GM10248 (cell line): ENCODE data around the gene LOXL1.
"Not testable (repeated sequence)": the region's sequence is repeated elsewhere in the genome, so short reads cannot be mapped to it uniquely, and the experiment has no call there.

ENCODE experiments used
- CTCF ChIA-PET: fragments of 300-600 bp; sonication (Branson Sonifier 250); formaldehyde crosslinking; extraction: SDS; loops from one replicate; lab custom pipeline; 2021; ENCODE audit warnings: antibody characterized with exemption; lab: Yijun Ruan, JAX
- POLR2A ChIA-PET: fragments of 350-650 bp; sonication (Branson Sonifier 250); formaldehyde crosslinking; extraction: SDS; loops from one replicate; lab custom pipeline; 2020; ENCODE audit warnings: antibody characterized with exemption; lab: Yijun Ruan, JAX
- DNase-seq: peaks from one replicate; pipeline ENCODE4 v3.0.0; 2012; ENCODE audit errors: extremely low spot score
- CTCF ChIP-seq: IDR thresholded peaks from 2 replicates; pipeline ENCODE4 v1.5.1; 2012; ENCODE audit warnings: mild to moderate bottlenecking, low read depth; ENCODE audit errors: extremely low read depth, missing control alignments, control extremely low read depth

The LOXL1 gene

GRCh38 chr15:73972984-73973682 is 46.9 kb downstream of the LOXL1 start:
- peak; percentile 90 for TF ChIP-seq CTCF
- ChIA-PET CTCF (interaction anchor here (0.6 to 12.6 kb wide), 38 partner anchors 8 to 1301 kb away, joined by 3 to 162 read pairs (median 6); partner anchors contain the start of genes PML and STOML1), POLR2A (interaction anchor here (0.6 kb wide), 1 partner anchor 21 kb away, joined by 4 read pairs; the partner anchor contains the start of gene PML)
- DNase-seq = peak; percentile 86

GRCh38 chr15:73973683-73974200 is 47.5 kb downstream of the LOXL1 start:
- DNase-seq, POLR2A ChIA-PET: not testable (repeated sequence)
- CTCF ChIA-PET = interaction anchor here (0.8 to 12.6 kb wide), 16 partner anchors 8 to 347 kb away, joined by 3 to 162 read pairs (median 8); partner anchors contain the start of genes PML and STOML1

- not testable (repeated sequence) for DNase-seq
- ChIA-PET POLR2A (interaction anchor here (0.7 kb wide), 1 partner anchor 151 kb away, joined by 4 read pairs; no protein-coding TSS in a partner anchor), CTCF (interaction anchor here (0.9 to 12.6 kb wide), 7 partner anchors 11 to 345 kb away, joined by 3 to 162 read pairs (median 15); partner anchors contain the start of genes PML and STOML1)
Observed at GRCh38 chr15:73975440-73976125, 49.3 kb downstream of the LOXL1 start.

GRCh38 chr15:73978896-73979295 is 52.6 kb downstream of the LOXL1 start:
- DNase-seq = no peak
- ChIA-PET CTCF (interaction anchor here (0.7 to 12.6 kb wide), 3 partner anchors 9 to 13 kb away, joined by 3 to 162 read pairs (median 4); partner anchors contain the start of genes PML and STOML1), POLR2A (interaction anchor here (0.7 kb wide), 1 partner anchor 21 kb away, joined by 10 read pairs; no protein-coding TSS in a partner anchor)
- TF ChIP-seq CTCF = no peak

- DNase-seq = no peak
- POLR2A ChIA-PET = interaction anchor here (0.7 kb wide), 1 partner anchor 21 kb away, joined by 10 read pairs; no protein-coding TSS in a partner anchor
- CTCF ChIA-PET = interaction anchor here (1.4 to 12.6 kb wide), 2 partner anchors 9 to 12 kb away, joined by 4 to 162 read pairs; partner anchors contain the start of genes PML and STOML1
- TF ChIP-seq CTCF = no peak
Observed at GRCh38 chr15:73979636-73980035, 53.4 kb downstream of the LOXL1 start.

- CTCF ChIA-PET = interaction anchor here (1.6 to 3.5 kb wide), 3 partner anchors 9 to 18 kb away, joined by 5 to 17 read pairs (median 6); partner anchors contain the start of gene PML
- DNase-seq = no peak
- POLR2A ChIA-PET = no interaction called here
Observed at GRCh38 chr15:73981761-73982221, 55.5 kb downstream of the LOXL1 start.

More at GRCh38 chr15:73981761-73982221, 55.5 kb downstream of the LOXL1 start:
- no peak for TF ChIP-seq CTCF
